ENCODE data around the gene TRRAP. TPM values are rescaled to one million over a fixed set of nuclear protein-coding genes. Genes with fewer than 3 reads are reported as not detected.

TRRAP gene
- total RNA-seq, 3 donors from 2014 or later = 24.6 to 39.0 (median 38.9) TPM

DNA sequence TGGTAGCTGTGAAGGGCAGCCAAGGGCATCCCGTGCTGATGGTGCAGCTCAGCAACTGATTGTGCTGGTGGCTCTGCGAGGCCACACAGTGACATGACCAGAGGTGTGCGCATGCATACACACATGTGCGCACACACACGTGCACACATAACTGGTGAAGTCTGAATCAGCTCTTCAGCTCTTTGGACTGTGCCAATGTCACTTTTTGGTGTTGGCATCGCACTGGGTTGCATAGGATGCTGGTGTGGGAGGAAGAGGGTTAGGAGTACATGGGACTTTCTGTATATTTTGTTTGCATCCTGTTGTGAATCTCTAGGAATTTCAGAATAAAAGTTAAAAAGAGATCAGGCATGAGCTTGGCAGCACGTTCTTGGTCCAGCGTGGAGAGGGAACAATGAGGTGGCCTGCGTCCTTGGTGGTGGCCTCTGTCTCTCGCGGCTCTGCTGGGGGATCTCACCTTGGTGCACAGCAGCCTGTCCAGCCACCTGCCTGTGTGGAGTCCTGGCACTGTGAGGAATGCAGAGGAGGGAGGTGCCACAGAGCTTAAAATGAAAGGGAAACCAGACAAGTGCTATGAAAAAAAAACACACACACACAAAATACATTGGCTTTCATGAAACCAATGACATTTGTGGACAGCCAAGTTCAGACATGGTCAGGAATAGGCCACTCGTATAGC, 124.0 kb downstream of the TRRAP start:
- Histone ChIP-seq H3K4me3 (no peak overlapping the region), H3K27me3 (no peaks in the 10 kb centered on the region), H3K9me3 (no peaks in the 10 kb centered on the region), H3K4me1 (peaks cover 0 to 6% of the 10 kb centered on the region in 2 donors), H3K36me3 (peaks cover 8% of the 10 kb centered on the region), H3K27ac (no peak overlapping the region)
- DNase-seq (ENCODE audit: low spot score in 2 of 2) = peak in 1 of 2 donors; percentile 14
- intact Hi-C loops (cut with DNase I; ENCODE audit: low total_unique reads) = no loop called here
- TF ChIP-seq POLR2A (IDR thresholded peaks at IDR 0.05) (no peak), POLR2AphosphoS5 (IDR thresholded peaks at IDR 0.05) (no peak)
- TF ChIP-seq, protein P1, sequence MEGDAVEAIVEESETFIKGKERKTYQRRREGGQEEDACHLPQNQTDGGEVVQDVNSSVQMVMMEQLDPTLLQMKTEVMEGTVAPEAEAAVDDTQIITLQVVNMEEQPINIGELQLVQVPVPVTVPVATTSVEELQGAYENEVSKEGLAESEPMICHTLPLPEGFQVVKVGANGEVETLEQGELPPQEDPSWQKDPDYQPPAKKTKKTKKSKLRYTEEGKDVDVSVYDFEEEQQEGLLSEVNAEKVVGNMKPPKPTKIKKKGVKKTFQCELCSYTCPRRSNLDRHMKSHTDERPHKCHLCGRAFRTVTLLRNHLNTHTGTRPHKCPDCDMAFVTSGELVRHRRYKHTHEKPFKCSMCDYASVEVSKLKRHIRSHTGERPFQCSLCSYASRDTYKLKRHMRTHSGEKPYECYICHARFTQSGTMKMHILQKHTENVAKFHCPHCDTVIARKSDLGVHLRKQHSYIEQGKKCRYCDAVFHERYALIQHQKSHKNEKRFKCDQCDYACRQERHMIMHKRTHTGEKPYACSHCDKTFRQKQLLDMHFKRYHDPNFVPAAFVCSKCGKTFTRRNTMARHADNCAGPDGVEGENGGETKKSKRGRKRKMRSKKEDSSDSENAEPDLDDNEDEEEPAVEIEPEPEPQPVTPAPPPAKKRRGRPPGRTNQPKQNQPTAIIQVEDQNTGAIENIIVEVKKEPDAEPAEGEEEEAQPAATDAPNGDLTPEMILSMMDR (IDR thresholded peaks at IDR 0.05) = no peak

DNA sequence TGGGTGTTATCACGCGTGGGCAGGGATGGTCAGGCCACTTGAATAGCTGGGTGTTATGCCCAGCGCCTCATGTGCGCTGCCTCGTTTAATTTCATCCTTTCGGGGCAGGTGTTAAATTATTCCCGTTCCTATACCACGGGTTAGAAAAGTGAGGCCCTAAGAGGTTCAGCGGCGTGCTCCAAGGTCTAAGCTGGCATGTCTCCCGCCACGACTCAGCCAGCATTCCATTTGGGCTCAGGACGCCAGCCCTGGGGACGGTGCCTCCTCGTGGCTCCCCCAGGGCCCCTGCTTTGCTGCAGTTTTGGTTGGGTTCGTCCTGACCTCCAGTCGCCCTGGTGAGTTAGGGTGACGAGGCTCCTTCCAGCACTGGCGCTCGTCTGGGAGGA, 124.5 kb downstream of the TRRAP start:
- no peaks in the 10 kb centered on the region for H3K9me3 ChIP-seq
- intact Hi-C loops (cut with DNase I; ENCODE audit: low total_unique reads) = no loop called here
- no peaks in the 10 kb centered on the region for H3K27me3 ChIP-seq
- TF ChIP-seq POLR2A (IDR thresholded peaks at IDR 0.05) = no peak
- TF ChIP-seq POLR2AphosphoS5 (IDR thresholded peaks at IDR 0.05) = no peak
- TF ChIP-seq, protein P1 (IDR thresholded peaks at IDR 0.05) = no peak
- no peak overlapping the region for H3K27ac ChIP-seq
- peaks cover 8% of the 10 kb centered on the region for H3K36me3 ChIP-seq
- DNase-seq (ENCODE audit: low spot score in 2 of 2) = no peak
- peaks cover 0 to 6% of the 10 kb centered on the region in 2 donors for H3K4me1 ChIP-seq
- no peak overlapping the region for H3K4me3 ChIP-seq

DNA sequence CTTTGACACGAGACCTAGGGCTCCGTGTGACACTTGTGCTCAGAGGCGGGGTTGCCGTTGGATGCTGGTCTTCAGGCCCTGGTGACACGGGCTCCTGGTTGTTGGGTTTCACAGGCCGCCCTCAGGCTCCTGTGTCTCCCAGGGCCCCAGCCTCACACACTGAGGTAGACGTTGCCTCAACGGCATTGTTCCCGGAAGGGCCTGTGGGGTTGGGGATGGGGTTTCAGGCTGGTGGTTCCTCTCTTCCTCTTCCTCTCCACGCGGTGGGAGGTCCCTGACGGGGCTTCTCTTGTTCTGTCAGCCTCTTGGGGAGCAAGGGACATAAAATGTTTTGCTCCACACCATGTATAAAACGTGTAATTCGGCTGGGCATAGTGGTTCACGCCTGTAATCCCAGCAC, 125.1 kb downstream of the TRRAP start:
- DNase-seq (ENCODE audit: low spot score in 2 of 2) = peak in 1 of 2 donors; percentile 13
- H3K4me3 ChIP-seq = no peak overlapping the region
- intact Hi-C loops (cut with DNase I; ENCODE audit: low total_unique reads) = no loop called here

DNA sequence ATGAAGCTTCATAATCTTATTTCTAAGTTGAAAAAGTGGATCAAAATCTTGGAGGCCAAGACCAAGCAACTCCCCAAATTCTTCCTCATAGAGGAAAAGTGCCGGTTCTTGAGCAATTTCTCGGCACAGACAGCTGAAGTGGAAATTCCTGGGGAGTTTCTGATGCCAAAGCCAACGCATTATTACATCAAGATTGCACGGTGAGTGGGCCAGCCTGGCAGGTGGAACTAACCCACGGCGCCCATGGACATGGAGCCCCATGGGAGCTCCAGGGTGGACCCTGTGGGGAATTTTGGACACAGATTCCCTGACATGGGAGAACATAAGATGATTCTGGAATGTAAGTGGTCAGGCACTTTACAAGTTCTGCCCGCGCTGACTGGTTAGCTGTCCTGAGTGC, 125.9 kb downstream of the TRRAP start:
- Histone ChIP-seq H3K27ac (no peak overlapping the region), H3K36me3 (no peaks in the 10 kb centered on the region), H3K27me3 (no peaks in the 10 kb centered on the region), H3K9me3 (no peaks in the 10 kb centered on the region), H3K4me3 (no peak overlapping the region), H3K4me1 (peaks cover 0 to 6% of the 10 kb centered on the region in 2 donors)
- intact Hi-C loops (cut with DNase I; ENCODE audit: low total_unique reads) = no loop called here
- DNase-seq (ENCODE audit: low spot score in 2 of 2) = peak in 1 of 2 donors; percentile 13
- TF ChIP-seq, protein P1 (IDR thresholded peaks at IDR 0.05) = no peak

More for the DNA sequence above, 125.1 kb downstream of the TRRAP start:
- TF ChIP-seq POLR2AphosphoS5 (IDR thresholded peaks at IDR 0.05) (no peak), POLR2A (IDR thresholded peaks at IDR 0.05) (no peak)
- TF ChIP-seq, protein P1 (IDR thresholded peaks at IDR 0.05) = no peak
- Histone ChIP-seq H3K9me3 (no peaks in the 10 kb centered on the region), H3K4me1 (peaks cover 0 to 6% of the 10 kb centered on the region in 2 donors), H3K36me3 (peaks cover 5% of the 10 kb centered on the region), H3K27ac (no peak overlapping the region), H3K27me3 (no peaks in the 10 kb centered on the region)

DNA sequence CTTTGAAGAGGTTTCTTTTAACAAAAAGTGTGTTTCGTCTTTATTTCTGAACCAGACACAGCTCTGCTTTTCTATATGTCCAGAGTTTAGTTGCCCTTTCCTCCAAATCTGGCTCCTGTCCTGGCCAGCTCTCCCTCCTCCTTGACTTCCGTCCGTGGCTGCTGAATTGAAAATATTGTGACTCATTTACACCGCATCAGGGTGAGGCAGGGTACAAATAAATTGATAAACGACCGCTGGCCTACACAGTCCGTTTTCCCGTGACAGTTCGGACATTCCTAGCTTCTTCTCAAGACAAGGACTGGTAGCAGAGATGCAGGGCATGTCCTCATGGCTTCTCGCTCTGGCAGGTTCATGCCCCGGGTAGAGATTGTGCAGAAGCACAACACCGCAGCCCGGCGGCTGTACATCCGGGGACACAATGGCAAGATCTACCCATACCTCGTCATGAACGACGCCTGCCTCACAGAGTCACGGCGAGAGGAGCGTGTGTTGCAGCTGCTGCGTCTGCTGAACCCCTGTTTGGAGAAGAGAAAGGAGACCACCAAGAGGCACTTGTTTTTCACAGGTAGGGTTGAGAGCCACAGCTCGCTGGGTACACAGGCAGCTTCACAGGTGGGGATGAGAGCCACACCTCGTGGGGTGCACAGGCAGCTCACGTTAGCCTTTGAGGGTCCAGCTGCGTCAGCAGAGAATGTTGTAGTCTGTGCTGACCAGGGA, 126.6 kb downstream of the TRRAP start:
- peaks cover 0 to 6% of the 10 kb centered on the region in 2 donors for H3K4me1 ChIP-seq
- TF ChIP-seq POLR2AphosphoS5 (IDR thresholded peaks at IDR 0.05) (no peak), POLR2A (IDR thresholded peaks at IDR 0.05) (no peak)
- TF ChIP-seq, protein P1 (IDR thresholded peaks at IDR 0.05) = no peak
- intact Hi-C loops (cut with DNase I; ENCODE audit: low total_unique reads) = no loop called here
- H3K27ac ChIP-seq = no peak overlapping the region
- H3K36me3 ChIP-seq = no peaks in the 10 kb centered on the region
- H3K4me3 ChIP-seq = no peak overlapping the region
- H3K9me3 ChIP-seq = no peaks in the 10 kb centered on the region
- H3K27me3 ChIP-seq = no peaks in the 10 kb centered on the region
- DNase-seq (ENCODE audit: low spot score in 2 of 2) = no peak
